ENCODE results near the gene PDE2A. TPM values are rescaled to one million over a fixed set of nuclear protein-coding genes. Genes with fewer than 3 reads are reported as not detected.
A peak's percentile ranks its signal among the peaks of the same experiment; 100 is the strongest.

The PDE2A gene
- total RNA-seq, 1 donor from 2014 or later: 78.3 TPM

DNA sequence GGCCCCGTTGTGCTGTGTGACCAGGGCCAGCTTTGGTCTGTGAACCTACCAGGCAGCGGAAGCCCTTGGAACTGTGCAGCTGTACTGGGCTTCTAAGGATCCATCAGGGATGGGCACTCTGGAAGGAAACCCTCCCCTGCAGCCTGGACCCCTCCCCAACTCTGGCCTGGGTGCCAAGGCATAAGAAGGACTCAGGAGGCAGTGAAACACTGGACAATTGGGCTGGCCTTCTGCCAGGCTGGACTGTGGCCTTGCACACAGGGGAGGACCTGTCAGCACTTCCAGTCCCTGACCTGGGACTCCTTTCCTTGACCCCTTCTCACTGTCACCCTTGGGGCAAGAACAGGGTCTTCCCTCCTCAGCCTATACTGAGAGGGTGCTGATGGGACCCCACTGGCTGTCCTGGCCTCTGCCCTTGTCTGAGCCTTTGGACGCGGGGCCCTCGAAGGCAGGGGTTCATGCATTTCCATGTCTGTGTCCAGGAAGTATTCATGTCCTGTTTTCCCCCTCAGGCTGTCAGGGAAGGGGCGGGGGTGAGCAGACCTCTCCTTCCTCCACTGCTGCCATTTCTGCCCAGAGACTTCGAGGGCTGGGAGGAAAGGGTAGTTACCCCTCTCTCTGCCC lies 39.6 kb downstream of the PDE2A start:
- no peak for DNase-seq

GRCh38 chr11:72634016-72634415 lies 40.2 kb downstream of the PDE2A start:
- no peak for DNase-seq

- DNase-seq: no peak
Measured at GRCh38 chr11:72633068-72633467, 41.2 kb downstream of the PDE2A start.

GRCh38 chr11:72631806-72632731 lies 42.2 kb downstream of the PDE2A start:
- peak; percentile 79 for DNase-seq

DNA sequence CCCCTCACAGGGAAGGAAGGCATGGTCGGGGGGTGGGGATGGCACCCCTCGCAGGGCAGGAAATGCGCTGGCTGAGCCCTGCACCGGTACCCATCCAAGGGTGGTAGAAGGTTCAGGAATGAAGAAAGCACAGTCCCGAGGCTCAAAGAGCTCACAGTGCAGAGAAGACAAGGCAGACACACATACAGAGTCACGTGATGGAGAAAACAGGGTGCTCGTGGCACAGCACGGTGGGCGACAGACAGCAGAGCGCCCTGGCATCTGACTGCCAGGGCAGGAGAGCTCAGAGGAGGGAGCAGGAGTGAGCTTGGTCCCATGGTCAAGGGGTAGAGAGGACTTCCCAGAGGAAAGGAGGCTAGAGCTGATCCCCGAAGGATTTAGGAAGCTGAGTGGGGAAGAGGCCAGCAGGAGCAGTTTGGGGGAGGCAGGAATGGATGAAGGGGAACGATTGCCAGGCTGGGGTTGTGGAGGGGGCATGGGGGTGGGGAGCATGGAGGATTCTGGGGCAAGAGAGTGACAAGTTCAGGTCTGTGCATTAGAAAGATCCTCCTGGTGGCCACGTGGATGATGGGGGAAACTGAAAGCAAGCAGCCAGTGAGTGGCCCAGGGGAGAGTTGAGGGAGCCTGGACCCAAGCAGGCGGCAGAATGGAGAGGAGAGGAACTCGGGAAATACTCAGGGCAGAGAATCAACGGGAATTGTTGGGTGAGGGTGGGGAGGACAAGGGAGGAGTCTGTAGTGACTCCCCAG lies 43.9 kb downstream of the PDE2A start:
- no peak for DNase-seq

GRCh38 chr11:72629266-72629665 lies 45.0 kb downstream of the PDE2A start:
- peak; percentile 81 for DNase-seq

DNA sequence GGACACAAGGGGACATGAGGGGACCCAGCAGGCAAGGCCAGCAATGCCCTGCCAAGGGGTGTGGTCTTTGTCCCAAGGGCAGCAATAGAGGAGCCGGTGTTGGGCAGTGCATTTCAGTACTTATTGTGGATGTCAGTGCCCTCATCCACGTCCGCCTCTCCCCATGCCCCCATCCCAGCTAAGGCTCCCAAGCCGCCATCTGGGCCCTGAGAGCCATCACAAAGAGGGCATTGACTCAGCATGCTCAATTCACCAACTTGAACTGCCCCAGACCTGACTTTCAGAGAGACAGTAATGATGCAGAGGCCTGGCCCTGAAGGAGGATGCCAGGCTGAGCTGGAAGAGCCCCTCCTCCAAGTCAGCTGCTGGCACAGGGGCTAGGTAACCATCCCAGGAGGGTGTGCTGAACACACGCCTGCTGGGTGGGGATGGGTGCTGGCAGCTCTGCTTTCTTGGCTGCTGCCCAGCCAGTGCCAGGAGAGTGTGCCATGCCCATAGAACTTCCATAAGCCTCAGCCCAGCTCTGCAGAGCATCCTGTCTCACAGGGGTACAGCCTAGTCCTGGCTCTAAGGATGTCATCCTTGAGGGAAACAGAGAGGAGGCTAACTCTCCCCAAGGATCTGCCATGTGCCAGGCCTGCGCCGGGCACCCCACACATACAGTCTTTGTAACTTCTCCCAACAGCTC lies 46.5 kb downstream of the PDE2A start:
- peak; percentile 52 for DNase-seq

DNA sequence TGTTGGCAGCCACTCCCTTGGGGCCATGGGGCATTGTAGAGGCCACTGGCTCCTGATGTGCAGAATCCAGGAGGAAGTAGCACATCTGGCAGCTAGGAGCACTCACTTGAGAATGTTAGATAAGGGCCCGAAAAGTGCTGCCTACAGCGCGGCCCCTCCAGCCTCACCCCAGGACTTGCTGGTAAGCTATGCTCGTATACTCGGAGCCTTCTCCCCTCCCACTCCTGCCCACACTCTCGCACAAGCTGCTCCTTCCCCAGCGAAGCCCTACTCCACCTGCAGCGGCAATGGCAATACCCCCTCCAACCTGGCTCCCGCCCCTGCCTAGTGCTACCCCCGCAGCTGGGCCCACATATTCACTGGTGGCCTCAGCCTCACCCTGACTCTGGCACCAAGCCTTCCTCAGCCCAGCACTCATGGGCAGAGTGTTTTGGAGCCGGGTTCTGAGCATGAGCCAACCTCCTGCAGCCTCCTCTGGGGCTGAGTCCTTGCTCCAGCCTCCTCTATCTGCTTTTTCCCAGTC lies 47.7 kb downstream of the PDE2A start:
- peak; percentile 34 for DNase-seq

DNA sequence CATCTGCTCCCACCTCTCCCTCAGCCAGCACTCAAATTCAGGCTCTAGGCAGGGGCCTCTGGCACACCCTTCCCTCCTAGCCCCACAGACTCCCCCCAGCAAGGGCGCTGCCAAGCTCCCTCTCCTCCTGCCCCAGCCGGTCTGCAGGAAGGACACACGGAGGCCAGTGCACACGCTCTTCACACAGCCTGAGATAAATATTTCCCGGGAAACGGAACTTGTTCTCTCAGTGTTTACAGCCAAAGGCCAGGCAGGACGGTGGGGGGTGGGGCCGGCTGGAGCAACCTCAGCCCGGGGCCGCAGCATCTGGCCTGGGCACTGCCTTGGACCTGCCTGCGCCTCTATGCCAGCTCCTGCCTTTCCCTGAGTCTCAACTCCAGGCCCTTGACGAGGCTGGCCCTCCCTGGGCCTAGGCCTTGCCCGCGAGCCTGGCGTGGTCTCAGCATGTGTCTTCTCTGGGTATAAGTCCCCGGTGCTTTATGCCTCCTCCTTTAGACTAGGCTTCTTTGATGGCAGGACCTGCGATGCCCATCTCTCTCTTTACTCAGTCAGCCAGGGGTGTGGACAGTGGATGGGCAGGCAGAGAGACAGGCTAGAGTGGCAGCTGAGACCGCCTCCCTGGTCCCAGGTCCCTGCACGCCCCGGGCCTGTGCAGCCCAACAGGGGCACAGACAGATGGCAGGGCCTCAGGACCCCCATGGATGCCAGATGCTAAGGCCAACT lies 48.4 kb downstream of the PDE2A start:
- no peak for DNase-seq

DNA sequence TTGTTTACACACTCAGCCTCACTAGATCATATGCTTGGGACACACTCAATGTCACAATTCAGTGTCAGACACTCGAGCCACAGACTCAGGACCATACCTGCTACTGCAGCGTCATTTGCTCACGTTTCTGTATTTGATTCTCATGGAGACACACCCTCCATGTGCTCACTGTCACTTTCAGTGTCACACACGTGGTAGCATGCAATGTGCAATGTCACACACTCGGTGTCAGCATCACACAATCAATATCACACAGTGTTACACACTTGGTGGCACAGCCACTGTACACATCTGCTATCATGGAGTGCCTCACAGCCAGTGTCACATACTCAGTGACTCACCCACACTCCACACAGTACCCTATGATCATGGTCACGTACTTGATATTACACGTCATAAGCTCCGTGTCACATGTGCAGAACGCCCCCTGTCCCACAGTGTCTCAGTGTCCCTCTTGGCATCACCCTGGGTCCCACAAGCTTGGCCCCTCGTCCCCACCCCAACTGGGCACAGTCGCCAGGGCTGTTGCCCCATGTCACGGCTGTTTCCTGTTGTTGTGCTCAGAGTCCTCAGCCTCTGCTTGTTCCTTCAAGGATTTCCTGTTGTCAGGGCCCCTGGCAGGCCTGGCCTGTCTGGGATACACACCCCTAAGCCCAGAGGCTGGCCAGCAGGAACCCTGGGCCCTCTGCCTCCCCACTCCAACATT lies 49.6 kb downstream of the PDE2A start:
- DNase-seq: no peak

DNA sequence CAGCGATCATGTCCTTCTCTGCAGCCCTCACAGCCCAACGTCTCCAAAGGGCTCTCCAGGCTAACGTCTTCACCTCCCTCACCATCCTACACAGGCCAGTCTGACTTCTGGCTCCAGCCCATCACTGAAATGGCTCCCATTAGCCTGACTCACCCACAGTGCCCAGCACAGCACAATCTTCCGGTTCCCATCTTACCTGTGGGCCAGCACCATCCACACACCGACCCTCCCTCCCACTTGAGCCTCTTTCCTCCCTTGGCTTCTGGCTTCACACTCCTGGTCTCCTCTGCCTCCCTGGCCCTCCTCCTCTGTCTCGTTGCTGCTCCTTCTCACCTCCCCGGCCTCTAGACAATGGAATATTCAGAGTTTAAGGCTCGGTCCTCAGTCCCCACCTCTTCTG lies 51.2 kb downstream of the PDE2A start:
- DNase-seq: no peak

DNA sequence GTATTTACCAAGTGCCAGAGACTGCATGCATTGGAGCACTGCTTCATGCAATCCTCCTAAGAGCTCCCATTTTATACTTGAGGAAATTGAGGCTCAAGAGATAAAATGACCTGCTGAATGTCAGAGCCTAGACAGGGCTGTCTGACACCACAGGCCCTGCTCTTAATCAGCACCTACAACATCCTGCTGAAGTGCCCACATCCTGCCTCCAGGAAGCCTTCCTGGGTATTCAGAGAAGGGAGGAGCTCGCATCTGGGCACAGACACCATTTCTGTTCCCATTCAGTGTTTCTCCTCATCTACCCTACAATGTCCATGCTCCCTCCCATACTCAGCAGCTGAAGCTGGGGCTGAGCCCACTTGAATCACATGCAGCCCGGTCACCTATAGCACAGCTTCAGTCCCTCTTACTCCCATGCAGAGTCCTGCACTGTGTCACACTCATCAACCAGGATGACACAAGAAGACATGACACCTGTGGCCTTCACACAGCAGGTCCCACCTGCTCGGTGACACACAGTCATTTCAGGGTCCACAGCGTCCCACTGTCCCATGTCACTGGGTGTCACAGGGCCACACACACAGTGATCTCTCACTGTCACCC lies 53.1 kb downstream of the PDE2A start:
- no peak for DNase-seq

- no peak for DNase-seq
Measured at GRCh38 chr11:72618803-72619202, 55.4 kb downstream of the PDE2A start.

- peak; percentile 68 for DNase-seq
Measured at GRCh38 chr11:72617080-72617762, 57.0 kb downstream of the PDE2A start.

DNA sequence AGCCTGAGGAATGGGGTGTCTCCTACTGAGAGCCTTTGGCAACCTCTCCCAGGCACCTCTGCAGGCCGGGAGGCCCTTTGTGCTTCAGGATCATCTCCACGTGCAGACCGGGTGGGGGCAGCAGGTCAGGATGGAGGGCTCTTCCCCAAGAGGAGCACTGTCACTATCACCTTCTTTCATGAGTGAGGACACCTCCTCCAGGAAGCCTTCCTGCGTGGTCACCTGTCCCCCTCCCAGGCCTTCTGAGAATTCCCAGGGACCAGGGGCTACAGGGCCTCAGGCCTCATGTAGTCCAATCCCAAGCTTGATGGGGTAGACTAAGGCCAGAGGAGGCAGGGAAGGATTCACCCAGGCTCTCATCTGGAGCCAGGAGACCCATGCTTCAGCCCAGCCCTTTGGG lies 57.6 kb downstream of the PDE2A start:
- DNase-seq: no peak

DNA sequence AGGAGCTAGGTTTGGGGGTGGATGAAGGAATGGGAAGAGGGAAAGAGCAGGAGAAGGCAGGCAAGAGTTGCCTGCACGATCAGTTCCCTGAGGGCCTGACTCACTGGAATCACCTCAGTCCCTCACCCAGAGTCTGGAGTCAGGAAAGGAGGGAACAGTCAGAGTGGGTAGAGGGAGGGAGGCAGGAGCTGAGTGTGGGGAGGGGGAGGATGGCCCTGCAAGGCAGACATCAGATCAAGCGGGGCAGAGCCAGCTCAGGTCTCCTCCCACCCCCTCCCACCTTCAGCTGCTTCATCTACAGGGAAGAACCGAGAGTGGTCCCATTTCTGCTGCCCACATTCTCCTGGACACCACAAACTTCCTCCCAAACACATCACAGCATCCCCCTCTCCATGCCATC lies 58.9 kb downstream of the PDE2A start:
- no peak for DNase-seq

GRCh38 chr11:72614381-72614780 lies 59.8 kb downstream of the PDE2A start:
- no peak for DNase-seq

- peak; percentile 67 for DNase-seq
Measured at GRCh38 chr11:72613977-72614376, 60.2 kb downstream of the PDE2A start.

GRCh38 chr11:72613450-72613849 lies 60.8 kb downstream of the PDE2A start:
- DNase-seq: no peak

GRCh38 chr11:72609476-72609875 lies 64.7 kb downstream of the PDE2A start:
- no peak for DNase-seq

Measured in occipital lobe (tissue), 2 donors.